ENCODE data around the gene HTR2A. TPM values are rescaled to one million over a fixed set of nuclear protein-coding genes. Genes with fewer than 3 reads are reported as not detected.
"Not testable (repeated sequence)": the region's sequence is repeated elsewhere in the genome, so short reads cannot be mapped to it uniquely, and the experiment has no call there.

HTR2A gene
- polyA plus RNA-seq, 2 donors = 0.01 to 0.02 TPM

GRCh38 chr13:46831588-46832194 lies 65.2 kb downstream of the HTR2A start:
- Histone ChIP-seq H3K27ac (ENCODE audit: low read depth in 2 of 2, low read length in 1 of 2) (no peak overlapping the region), H3K36me3 (ENCODE audit: control insufficient read depth in 2 of 2, insufficient read depth in 2 of 2, low read length in 1 of 2) (no peaks in the 10 kb centered on the region), H3K4me1 (ENCODE audit: control insufficient read depth in 2 of 2, insufficient read depth in 2 of 2, low read length in 1 of 2) (no peaks in the 10 kb centered on the region), H3K4me3 (ENCODE audit: low read depth in 1 of 2, low read length in 2 of 2) (no peak overlapping the region), H3K27me3 (ENCODE audit: control insufficient read depth in 1 of 2, insufficient read depth in 2 of 2, low read length in 2 of 2) (no peaks in the 10 kb centered on the region), H3K9me3 (ENCODE audit: control insufficient read depth in 2 of 2, insufficient read depth in 1 of 2, low read depth in 1 of 2, low read length in 1 of 2) (no peaks in the 10 kb centered on the region)
- 15 to 17% methylated on average over 5 of the region's 5 CpGs for WGBS, 2 donors

- no peak overlapping the region for H3K4me3 ChIP-seq (ENCODE audit: low read depth in 1 of 2, low read length in 2 of 2)
- H3K4me1 ChIP-seq (ENCODE audit: control insufficient read depth in 2 of 2, insufficient read depth in 2 of 2, low read length in 1 of 2) = no peaks in the 10 kb centered on the region
- H3K9me3 ChIP-seq (ENCODE audit: control insufficient read depth in 2 of 2, insufficient read depth in 1 of 2, low read depth in 1 of 2, low read length in 1 of 2) = no peaks in the 10 kb centered on the region
- no peak overlapping the region for H3K27ac ChIP-seq (ENCODE audit: low read depth in 2 of 2, low read length in 1 of 2)
- H3K36me3 ChIP-seq (ENCODE audit: control insufficient read depth in 2 of 2, insufficient read depth in 2 of 2, low read length in 1 of 2) = no peaks in the 10 kb centered on the region
- H3K27me3 ChIP-seq (ENCODE audit: control insufficient read depth in 1 of 2, insufficient read depth in 2 of 2, low read length in 2 of 2) = no peaks in the 10 kb centered on the region
These were observed 66.3 kb downstream of the HTR2A start for GRCh38 chr13:46830405-46831005.

DNA sequence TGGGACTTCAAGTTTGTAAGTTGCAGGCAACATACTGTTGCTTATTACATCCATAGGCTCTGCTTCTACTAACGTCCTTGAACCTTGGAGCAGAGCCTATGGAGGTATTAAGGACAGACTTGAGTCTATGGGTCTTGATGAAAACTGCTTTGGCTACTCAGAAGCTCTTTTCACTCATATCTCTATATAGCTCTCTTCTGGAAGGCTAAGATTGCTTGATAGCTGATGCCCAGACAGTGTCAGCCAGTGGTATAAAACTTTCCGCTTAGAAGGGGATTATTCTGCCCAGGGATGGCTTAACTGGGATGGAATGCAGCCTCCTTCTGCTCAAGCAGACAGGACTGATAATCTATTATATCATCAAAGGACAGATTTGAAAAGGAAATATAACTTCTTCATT lies 74.3 kb downstream of the HTR2A start:
- Histone ChIP-seq H3K27me3 (ENCODE audit: control insufficient read depth in 1 of 2, insufficient read depth in 2 of 2, low read length in 2 of 2) (peaks cover 0 to 2% of the 10 kb centered on the region in 2 donors), H3K36me3 (ENCODE audit: control insufficient read depth in 2 of 2, insufficient read depth in 2 of 2, low read length in 1 of 2) (no peaks in the 10 kb centered on the region), H3K4me3 (ENCODE audit: low read depth in 1 of 2, low read length in 2 of 2) (no peak overlapping the region), H3K9me3 (ENCODE audit: control insufficient read depth in 2 of 2, insufficient read depth in 1 of 2, low read depth in 1 of 2, low read length in 1 of 2) (no peaks in the 10 kb centered on the region), H3K27ac (ENCODE audit: low read depth in 2 of 2, low read length in 1 of 2) (no peak overlapping the region), H3K4me1 (ENCODE audit: control insufficient read depth in 2 of 2, insufficient read depth in 2 of 2, low read length in 1 of 2) (no peaks in the 10 kb centered on the region)
- 73 to 74% methylated on average over 2 of the region's 2 CpGs for WGBS, 2 donors

DNA sequence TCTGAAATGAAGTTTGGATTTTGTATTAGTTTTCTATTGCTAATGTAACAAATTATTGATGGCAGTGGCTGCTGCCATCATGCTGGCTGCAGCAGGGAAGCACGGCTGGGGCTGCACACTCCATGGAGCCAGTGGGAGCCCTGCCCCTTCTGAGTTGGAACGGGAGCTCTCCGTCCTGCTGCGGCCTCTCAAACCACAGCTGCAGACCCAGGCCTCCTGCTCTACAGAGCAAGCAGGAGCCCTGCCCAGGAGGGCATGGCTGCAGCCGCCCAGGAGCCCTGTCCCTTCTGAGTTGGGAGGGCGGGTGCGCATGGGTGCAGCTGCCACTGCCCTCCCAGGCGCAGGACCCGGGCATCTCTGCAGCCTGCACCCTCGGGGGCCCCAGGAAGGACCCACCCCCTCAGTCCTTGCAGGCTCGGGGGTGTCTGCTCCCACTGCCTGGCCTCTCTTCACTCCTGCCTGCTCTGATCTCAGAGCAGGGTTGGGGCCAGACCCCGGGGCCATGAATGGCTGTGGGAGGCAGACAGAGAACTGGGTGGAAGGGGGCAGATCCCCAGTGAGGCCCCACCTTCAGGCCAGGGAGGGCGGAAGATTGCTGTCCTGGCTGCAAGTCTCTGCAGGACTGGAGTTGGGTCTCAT lies 78.9 kb downstream of the HTR2A start:
- Histone ChIP-seq H3K27me3 (ENCODE audit: control insufficient read depth in 1 of 2, insufficient read depth in 2 of 2, low read length in 2 of 2) (no peaks in the 10 kb centered on the region), H3K27ac (ENCODE audit: low read depth in 2 of 2, low read length in 1 of 2) (no peak overlapping the region), H3K4me1 (ENCODE audit: control insufficient read depth in 2 of 2, insufficient read depth in 2 of 2, low read length in 1 of 2) (no peaks in the 10 kb centered on the region), H3K9me3 (ENCODE audit: control insufficient read depth in 2 of 2, insufficient read depth in 1 of 2, low read depth in 1 of 2, low read length in 1 of 2) (no peaks in the 10 kb centered on the region), H3K4me3 (ENCODE audit: low read depth in 1 of 2, low read length in 2 of 2) (no peak overlapping the region), H3K36me3 (ENCODE audit: control insufficient read depth in 2 of 2, insufficient read depth in 2 of 2, low read length in 1 of 2) (no peaks in the 10 kb centered on the region)
- 84 to 91% methylated on average over 13 of the region's 13 CpGs for WGBS, 2 donors

DNA sequence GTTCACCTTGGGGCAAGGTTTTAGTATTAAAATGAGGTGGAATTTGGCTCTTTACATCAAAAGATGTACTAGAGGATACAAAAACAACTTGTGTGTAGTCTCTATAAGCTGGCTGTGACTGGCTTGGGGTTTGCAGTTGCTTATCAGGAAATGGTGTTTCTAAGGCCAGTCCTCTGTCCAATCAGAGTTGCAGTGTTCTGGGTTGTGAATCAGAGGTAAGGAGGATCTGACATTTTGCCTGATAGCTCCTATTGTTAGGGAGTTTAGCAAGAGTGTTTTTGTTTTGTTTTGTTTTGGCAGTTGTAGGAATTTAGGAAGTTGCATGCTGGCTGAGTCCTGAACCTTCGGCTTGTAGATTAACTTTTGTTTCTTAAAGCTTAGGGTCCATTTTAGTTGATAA lies 79.8 kb downstream of the HTR2A start:
- Histone ChIP-seq H3K9me3 (ENCODE audit: control insufficient read depth in 2 of 2, insufficient read depth in 1 of 2, low read depth in 1 of 2, low read length in 1 of 2) (no peaks in the 10 kb centered on the region), H3K36me3 (ENCODE audit: control insufficient read depth in 2 of 2, insufficient read depth in 2 of 2, low read length in 1 of 2) (no peaks in the 10 kb centered on the region)

GRCh38 chr13:46816371-46816770 lies 80.5 kb downstream of the HTR2A start:
- H3K9me3 ChIP-seq (ENCODE audit: control insufficient read depth in 2 of 2, insufficient read depth in 1 of 2, low read depth in 1 of 2, low read length in 1 of 2) = no peaks in the 10 kb centered on the region
- 83 to 84% methylated on average over 1 of the region's 1 CpG for whole genome bisulfite sequencing, 2 donors

More for the DNA sequence above, 79.8 kb downstream of the HTR2A start:
- no peaks in the 10 kb centered on the region for H3K4me1 ChIP-seq (ENCODE audit: control insufficient read depth in 2 of 2, insufficient read depth in 2 of 2, low read length in 1 of 2)
- H3K27ac ChIP-seq (ENCODE audit: low read depth in 2 of 2, low read length in 1 of 2) = no peak overlapping the region
- WGBS, 2 donors = 63 to 72% methylated on average over 1 of the region's 1 CpG
- H3K4me3 ChIP-seq (ENCODE audit: low read depth in 1 of 2, low read length in 2 of 2) = no peak overlapping the region
- no peaks in the 10 kb centered on the region for H3K27me3 ChIP-seq (ENCODE audit: control insufficient read depth in 1 of 2, insufficient read depth in 2 of 2, low read length in 2 of 2)

GRCh38 chr13:46812301-46812797 lies 84.5 kb downstream of the HTR2A start:
- no peak overlapping the region for H3K4me3 ChIP-seq (ENCODE audit: low read depth in 1 of 2, low read length in 2 of 2)
- no peaks in the 10 kb centered on the region for H3K36me3 ChIP-seq (ENCODE audit: control insufficient read depth in 2 of 2, insufficient read depth in 2 of 2, low read length in 1 of 2)
- H3K27me3 ChIP-seq (ENCODE audit: control insufficient read depth in 1 of 2, insufficient read depth in 2 of 2, low read length in 2 of 2) = no peaks in the 10 kb centered on the region
- H3K27ac ChIP-seq (ENCODE audit: low read depth in 2 of 2, low read length in 1 of 2) = no peak overlapping the region
- H3K4me1 ChIP-seq (ENCODE audit: control insufficient read depth in 2 of 2, insufficient read depth in 2 of 2, low read length in 1 of 2) = no peaks in the 10 kb centered on the region
- H3K9me3 ChIP-seq (ENCODE audit: control insufficient read depth in 2 of 2, insufficient read depth in 1 of 2, low read depth in 1 of 2, low read length in 1 of 2) = no peaks in the 10 kb centered on the region

More at GRCh38 chr13:46816371-46816770, 80.5 kb downstream of the HTR2A start:
- no peak overlapping the region for H3K4me3 ChIP-seq (ENCODE audit: low read depth in 1 of 2, low read length in 2 of 2)
- H3K27me3 ChIP-seq (ENCODE audit: control insufficient read depth in 1 of 2, insufficient read depth in 2 of 2, low read length in 2 of 2) = no peaks in the 10 kb centered on the region
- no peaks in the 10 kb centered on the region for H3K4me1 ChIP-seq (ENCODE audit: control insufficient read depth in 2 of 2, insufficient read depth in 2 of 2, low read length in 1 of 2)
- H3K27ac ChIP-seq (ENCODE audit: low read depth in 2 of 2, low read length in 1 of 2) = no peak overlapping the region
- H3K36me3 ChIP-seq (ENCODE audit: control insufficient read depth in 2 of 2, insufficient read depth in 2 of 2, low read length in 1 of 2) = no peaks in the 10 kb centered on the region

DNA sequence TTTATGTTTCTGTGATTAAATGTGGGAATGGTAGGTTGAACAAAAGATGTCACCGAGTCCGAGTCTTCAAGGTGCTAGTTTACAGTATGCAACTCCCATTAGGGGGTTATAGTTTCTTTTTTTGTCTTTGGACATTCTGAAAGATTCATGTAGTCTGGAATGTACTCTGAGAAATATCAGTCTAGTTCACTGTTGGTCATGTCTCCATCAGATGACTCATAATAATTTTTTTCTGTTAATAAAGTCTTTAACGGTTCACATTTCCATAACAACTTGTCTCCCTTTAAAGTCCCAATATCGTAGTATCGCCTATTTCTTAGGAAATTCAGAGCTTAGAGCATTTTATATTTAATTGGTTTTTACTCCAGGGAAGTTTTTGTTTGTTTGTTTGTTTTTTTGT lies 86.4 kb downstream of the HTR2A start:
- Histone ChIP-seq H3K4me1 (ENCODE audit: control insufficient read depth in 2 of 2, insufficient read depth in 2 of 2, low read length in 1 of 2) (no peaks in the 10 kb centered on the region), H3K36me3 (ENCODE audit: control insufficient read depth in 2 of 2, insufficient read depth in 2 of 2, low read length in 1 of 2) (no peaks in the 10 kb centered on the region), H3K27ac (ENCODE audit: low read depth in 2 of 2, low read length in 1 of 2) (no peak overlapping the region), H3K4me3 (ENCODE audit: low read depth in 1 of 2, low read length in 2 of 2) (no peak overlapping the region), H3K9me3 (ENCODE audit: control insufficient read depth in 2 of 2, insufficient read depth in 1 of 2, low read depth in 1 of 2, low read length in 1 of 2) (no peaks in the 10 kb centered on the region), H3K27me3 (ENCODE audit: control insufficient read depth in 1 of 2, insufficient read depth in 2 of 2, low read length in 2 of 2) (no peaks in the 10 kb centered on the region)
- WGBS, 2 donors = 90 to 92% methylated on average over 5 of the region's 5 CpGs

GRCh38 chr13:46804921-46805320 lies 91.9 kb downstream of the HTR2A start:
- H3K36me3 ChIP-seq (ENCODE audit: control insufficient read depth in 2 of 2, insufficient read depth in 2 of 2, low read length in 1 of 2); H3K27me3 ChIP-seq (ENCODE audit: control insufficient read depth in 1 of 2, insufficient read depth in 2 of 2, low read length in 2 of 2); H3K4me3 ChIP-seq (ENCODE audit: low read depth in 1 of 2, low read length in 2 of 2); H3K4me1 ChIP-seq (ENCODE audit: control insufficient read depth in 2 of 2, insufficient read depth in 2 of 2, low read length in 1 of 2); H3K9me3 ChIP-seq (ENCODE audit: control insufficient read depth in 2 of 2, insufficient read depth in 1 of 2, low read depth in 1 of 2, low read length in 1 of 2); H3K27ac ChIP-seq (ENCODE audit: low read depth in 2 of 2, low read length in 1 of 2): not testable (repeated sequence)
- 74% methylated on average over 1 of the region's 1 CpG for WGBS, 2 donors

- Histone ChIP-seq H3K27me3 (ENCODE audit: control insufficient read depth in 1 of 2, insufficient read depth in 2 of 2, low read length in 2 of 2) (no peaks in the 10 kb centered on the region), H3K4me1 (ENCODE audit: control insufficient read depth in 2 of 2, insufficient read depth in 2 of 2, low read length in 1 of 2) (no peaks in the 10 kb centered on the region), H3K27ac (ENCODE audit: low read depth in 2 of 2, low read length in 1 of 2) (no peak overlapping the region), H3K4me3 (ENCODE audit: low read depth in 1 of 2, low read length in 2 of 2) (no peak overlapping the region), H3K36me3 (ENCODE audit: control insufficient read depth in 2 of 2, insufficient read depth in 2 of 2, low read length in 1 of 2) (no peaks in the 10 kb centered on the region), H3K9me3 (ENCODE audit: control insufficient read depth in 2 of 2, insufficient read depth in 1 of 2, low read depth in 1 of 2, low read length in 1 of 2) (no peaks in the 10 kb centered on the region)
- WGBS, 2 donors = 86 to 91% methylated on average over 3 of the region's 3 CpGs
These were observed 92.5 kb downstream of the HTR2A start for GRCh38 chr13:46804391-46804815.
